HG03060 (cell line): ENCODE results near the gene PLEKHA4.
A peak's percentile ranks its signal among the peaks of the same experiment; 100 is the strongest.
"Not testable (repeated sequence)": the region's sequence is repeated elsewhere in the genome, so short reads cannot be mapped to it uniquely, and the experiment has no call there.

Experiments used
- ATAC-seq: cut with Tn5 transposase; IDR thresholded peaks from one replicate; pipeline ENCODE4 v1.9.1; 2021; ENCODE audit warnings: low read depth, moderate number of reproducible peaks; ENCODE audit not compliant: unreplicated experiment

PLEKHA4 gene, protein sequence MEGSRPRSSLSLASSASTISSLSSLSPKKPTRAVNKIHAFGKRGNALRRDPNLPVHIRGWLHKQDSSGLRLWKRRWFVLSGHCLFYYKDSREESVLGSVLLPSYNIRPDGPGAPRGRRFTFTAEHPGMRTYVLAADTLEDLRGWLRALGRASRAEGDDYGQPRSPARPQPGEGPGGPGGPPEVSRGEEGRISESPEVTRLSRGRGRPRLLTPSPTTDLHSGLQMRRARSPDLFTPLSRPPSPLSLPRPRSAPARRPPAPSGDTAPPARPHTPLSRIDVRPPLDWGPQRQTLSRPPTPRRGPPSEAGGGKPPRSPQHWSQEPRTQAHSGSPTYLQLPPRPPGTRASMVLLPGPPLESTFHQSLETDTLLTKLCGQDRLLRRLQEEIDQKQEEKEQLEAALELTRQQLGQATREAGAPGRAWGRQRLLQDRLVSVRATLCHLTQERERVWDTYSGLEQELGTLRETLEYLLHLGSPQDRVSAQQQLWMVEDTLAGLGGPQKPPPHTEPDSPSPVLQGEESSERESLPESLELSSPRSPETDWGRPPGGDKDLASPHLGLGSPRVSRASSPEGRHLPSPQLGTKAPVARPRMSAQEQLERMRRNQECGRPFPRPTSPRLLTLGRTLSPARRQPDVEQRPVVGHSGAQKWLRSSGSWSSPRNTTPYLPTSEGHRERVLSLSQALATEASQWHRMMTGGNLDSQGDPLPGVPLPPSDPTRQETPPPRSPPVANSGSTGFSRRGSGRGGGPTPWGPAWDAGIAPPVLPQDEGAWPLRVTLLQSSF

DNA sequence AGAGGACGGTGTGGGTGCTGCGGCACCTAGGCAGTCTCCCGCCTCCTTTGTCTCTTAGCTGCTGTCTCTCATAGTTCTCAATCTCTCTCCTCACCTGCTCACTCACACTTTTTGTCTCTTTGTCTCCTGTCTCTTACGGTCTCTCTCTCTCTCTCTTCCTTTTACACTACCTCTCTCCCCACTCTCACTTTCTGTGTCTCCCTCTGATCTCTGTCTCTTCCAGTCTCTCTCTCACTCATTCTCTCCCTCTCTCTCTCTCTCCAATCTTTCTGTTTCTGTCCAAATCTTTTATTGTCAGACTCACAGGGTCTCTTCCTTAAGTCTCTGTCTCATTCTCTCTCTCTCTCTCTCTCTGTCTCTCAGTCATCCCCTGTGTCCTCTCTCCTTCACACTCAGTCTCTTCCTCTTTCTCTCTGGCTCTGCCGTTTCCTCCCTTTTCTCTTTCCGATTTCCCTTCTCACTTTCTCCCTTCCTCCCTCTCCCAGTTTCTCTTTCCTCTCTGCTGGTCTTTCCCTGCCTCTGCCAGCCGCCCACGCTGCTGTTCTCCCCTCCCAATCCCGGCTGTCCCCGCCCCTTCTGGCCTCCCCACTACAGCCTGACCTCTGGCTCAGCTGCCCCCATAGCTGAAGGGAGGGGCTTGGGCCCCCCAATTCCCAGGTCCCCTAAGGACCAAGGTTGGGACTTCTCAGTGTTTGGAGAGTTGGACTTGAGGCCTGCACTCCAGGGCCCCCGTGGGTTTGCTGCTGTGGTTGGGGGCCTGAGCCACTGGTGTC is at the start of gene PLEKHA4:
PLEKHA4 (minus strand) TSS at position 504 of the 773 bp plus-strand sequence. CDS start 997 bp downstream, outside the sequence.
- ATAC-seq = no peak

DNA sequence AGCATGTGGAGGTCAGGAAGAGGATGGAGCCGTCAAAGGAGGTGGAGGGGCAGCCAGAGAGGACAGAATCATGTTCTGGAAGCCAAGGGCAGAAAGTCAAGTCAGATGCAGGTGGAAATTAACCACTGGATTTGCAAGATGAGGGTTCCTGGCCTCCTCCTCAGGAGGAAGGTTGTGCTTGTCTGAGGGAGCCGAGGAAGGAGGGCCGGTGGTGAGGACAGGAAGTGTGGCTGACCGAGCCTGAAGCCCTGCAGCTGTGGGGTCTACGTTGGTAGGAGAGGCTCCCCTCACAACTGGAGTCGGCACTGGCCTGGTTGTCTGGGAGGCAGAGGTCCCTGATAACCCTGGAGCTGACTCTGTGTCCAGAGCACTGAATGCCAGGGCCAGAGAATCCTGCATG is 49.7 kb upstream of the PLEKHA4 start:
- ATAC-seq = no peak

GRCh38 chr19:48915757-48916156 is 47.3 kb upstream of the PLEKHA4 start:
- ATAC-seq = no peak

DNA sequence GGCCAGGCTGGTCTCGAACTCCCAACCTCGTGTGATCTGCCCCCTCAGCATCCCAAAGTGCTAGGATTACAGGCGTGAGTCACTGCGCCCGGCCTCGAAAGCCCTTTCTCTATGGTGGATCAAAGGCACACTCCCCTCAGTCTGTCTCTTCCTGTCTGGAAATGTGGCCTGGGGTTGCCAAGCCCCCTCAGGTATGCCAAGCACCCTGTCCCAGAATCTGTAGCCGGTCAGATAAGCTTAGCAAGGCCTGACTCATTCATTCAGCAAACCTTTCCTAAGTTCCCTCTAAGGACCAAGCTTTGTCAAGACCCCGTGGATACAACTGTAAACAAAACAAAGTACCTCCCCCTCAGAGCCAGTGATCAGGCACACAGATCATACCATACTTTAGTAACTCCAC is 45.8 kb upstream of the PLEKHA4 start:
- no peak for ATAC-seq

- no peak for ATAC-seq
Measured at GRCh38 chr19:48913114-48913889, 44.9 kb upstream of the PLEKHA4 start.

GRCh38 chr19:48910803-48911202 is 42.4 kb upstream of the PLEKHA4 start:
- ATAC-seq = no peak

- not testable (repeated sequence) for ATAC-seq
Measured at GRCh38 chr19:48909424-48910077, 41.1 kb upstream of the PLEKHA4 start.

- no peak for ATAC-seq
Measured at GRCh38 chr19:48907671-48908070, 39.3 kb upstream of the PLEKHA4 start.

GRCh38 chr19:48906324-48906723 is 37.9 kb upstream of the PLEKHA4 start:
- ATAC-seq = no peak

- no peak for ATAC-seq
Measured at GRCh38 chr19:48905664-48906063, 37.2 kb upstream of the PLEKHA4 start.

DNA sequence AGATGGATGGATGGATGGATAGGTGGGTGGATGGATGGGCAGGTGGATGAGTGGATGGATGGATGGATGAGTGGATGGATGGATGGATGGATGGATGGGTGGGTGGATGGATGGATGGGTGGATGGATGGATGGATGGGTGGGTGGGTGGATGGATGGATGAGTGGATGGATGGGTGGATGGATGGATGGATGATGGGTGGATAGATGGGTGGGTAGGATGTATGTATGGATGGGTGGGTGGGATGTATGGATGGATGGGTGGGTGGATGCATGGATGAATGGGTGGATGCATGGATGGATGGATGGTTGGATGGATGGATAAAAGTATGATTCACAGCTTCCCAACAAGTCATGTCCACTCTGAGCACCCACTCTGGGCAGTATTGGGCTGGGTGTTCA is 35.4 kb upstream of the PLEKHA4 start:
- ATAC-seq = not testable (repeated sequence)

DNA sequence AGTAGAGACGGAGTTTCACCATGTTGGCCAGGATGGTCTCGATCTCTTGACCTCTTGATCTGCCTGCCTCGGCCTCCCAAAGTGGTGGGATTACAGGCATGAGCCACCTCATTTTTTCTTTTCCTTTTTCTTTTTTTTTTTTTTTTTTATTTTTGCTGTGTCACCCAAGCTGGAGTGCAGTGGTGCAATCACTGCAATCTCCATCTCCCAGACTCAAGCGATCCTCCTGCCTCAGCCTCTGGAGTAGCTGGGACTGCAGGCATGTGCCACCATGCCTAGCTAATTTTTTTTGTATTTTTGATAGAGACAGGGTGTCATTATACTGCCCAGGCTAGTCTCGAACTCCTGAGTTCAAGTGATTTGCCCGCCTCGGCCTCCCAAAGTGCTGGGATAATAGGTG is 33.9 kb upstream of the PLEKHA4 start:
- not testable (repeated sequence) for ATAC-seq

DNA sequence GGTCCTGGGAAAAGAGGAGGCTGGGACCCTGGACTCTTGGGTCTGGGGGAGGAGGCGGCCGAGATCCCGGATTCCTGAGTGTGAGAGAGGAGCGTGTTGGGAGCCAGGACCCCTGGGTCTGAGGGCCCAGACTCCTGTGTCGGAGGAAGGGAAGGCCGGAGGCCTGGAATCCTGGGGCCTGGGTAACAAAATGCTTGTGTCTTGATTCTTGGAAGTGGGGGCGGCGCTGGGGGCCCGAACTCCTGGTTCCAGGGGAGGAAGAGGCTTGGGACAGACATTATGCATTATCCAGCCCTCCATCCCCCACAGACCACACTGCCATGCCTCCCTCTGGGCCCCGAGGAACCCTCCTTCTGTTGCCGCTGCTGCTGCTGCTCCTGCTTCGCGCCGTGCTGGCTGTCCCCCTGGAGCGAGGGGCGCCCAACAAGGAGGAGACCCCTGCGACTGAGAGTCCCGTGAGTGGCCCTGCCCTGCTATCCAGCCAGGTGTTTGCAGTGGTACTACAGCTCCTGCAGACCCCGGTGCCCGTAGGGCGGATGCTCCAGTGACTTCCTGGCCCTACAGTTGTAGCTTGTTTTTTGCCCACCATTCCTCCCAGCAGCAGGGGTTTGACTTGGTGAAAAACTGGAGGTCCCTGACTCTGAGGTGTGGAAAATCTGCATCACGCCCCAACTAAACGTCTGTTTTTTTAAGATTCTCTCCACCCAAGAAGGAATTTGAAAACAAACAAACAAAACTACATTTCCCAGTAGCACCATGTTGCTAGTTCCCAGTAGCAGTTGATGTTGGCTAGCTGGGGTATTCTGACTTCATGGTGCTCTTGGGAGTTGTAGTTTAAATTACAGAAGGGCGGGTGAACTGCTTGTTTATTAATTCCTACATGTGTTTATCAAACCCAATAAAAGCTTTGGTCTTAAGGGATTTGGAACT is 32.3 kb upstream of the PLEKHA4 start:
- ATAC-seq = no peak

DNA sequence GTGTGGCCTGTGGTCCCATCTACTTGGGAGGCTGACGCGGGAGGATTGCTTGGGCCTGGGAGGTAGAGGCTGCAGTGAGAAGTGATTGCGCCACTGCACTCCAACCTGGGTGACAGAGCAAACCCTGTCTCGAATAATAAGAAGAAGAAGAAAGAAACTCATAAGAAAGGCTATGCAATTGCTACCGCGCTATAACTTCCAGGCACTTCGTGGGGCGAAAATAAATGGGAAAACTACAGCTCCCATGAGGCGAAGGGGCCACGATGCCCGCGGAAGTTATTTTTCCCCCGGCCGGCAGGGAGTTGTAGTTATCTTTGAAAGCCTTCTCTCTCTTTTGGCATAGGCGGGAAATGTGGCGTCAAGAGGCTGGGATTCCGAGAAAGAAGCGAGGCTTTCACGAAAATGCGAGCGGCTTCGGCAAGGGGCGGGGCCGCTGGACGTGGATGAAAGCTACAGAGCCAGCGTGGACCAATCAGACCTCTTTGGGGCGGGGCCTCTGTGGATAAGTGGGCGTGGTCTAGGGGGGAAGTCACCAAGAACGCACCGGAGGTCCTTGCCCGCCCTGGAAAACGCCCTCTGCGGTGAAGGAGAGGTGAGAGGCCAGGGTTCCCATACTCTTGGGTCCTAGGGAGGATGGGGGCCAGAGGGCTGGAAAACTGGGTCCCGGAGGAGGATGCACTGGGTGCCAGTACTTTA is 31.5 kb upstream of the PLEKHA4 start, which contains the start of gene NUCB1:
NUCB1 (plus strand) TSS at position 532 of the 696 bp plus-strand sequence. CDS start 485 bp downstream, outside the sequence.
- peak; percentile 70 for ATAC-seq

- not testable (repeated sequence) for ATAC-seq
Measured at GRCh38 chr19:48899386-48899749, 31.0 kb upstream of the PLEKHA4 start.

GRCh38 chr19:48897181-48897580 is 28.8 kb upstream of the PLEKHA4 start:
- ATAC-seq = no peak

DNA sequence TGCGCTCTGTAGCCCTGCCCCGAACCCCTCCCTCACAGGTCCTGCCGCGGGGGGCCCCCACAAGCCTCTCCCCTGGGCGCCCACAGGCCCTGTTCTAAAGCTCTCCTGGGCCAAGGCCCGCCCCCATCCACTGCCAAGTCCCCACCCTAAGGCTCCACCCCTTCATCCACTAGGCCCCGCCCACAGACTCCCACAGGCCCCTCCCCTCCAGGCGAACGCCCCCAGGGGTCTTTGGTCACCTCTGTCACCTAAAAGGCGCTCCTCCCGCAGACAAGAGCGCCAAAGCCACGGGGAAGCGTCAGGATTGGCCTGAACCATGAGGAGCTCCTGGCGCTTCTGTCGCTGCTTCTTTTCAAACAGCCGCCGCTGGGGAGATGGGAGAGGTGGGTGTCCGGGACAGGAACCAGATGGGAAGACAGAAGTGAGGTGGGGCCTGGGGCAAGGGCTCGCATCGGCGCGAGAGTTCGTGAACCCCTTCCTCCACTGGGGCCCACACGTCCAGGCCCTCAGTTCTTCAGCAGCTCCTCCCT is 27.8 kb upstream of the PLEKHA4 start:
- no peak for ATAC-seq

GRCh38 chr19:48895226-48895625 is 26.8 kb upstream of the PLEKHA4 start:
- ATAC-seq = no peak
